IMR-90 (cell line): ENCODE data around the gene HFE. TPM values are rescaled to one million over a fixed set of nuclear protein-coding genes. Genes with fewer than 3 reads are reported as not detected.

Experiments
- ATAC-seq: fragments of 200-7000 bp; cut with Tn5 transposase; 2 replicates; pipeline ENCODE4 v1.9.1; 2020; ENCODE audit warnings: low read depth, mild to moderate bottlenecking, moderate library complexity
- BruUV-seq: library from RNA; stranded (reverse); fragments of 400-500 nt; replicated peaks from 2 replicates; lab custom pipeline; 2021; lab: Mats Ljungman, UMichigan
- CTCF ChIA-PET: fragments of 300-600 bp; formaldehyde crosslinking; extraction: SDS; loops from one replicate; lab custom pipeline; 2021; ENCODE audit warnings: antibody characterized with exemption; lab: Yijun Ruan, JAX
- POLR2A ChIA-PET: fragments of 300-600 bp; sonication (Branson Sonifier 250); formaldehyde crosslinking; loops from one replicate; lab custom pipeline; 2022; ENCODE audit warnings: antibody characterized with exemption; ENCODE audit not compliant: unreplicated experiment; lab: Charles Lee
- DNase-seq: peaks from one replicate; pipeline ENCODE4 v3.0.0; 2013
- H2AFZ ChIP-seq: replicated peaks from 2 replicates; pipeline ENCODE3; 2013; ENCODE audit warnings: low read length, mild to moderate bottlenecking; ENCODE audit not compliant: poor library complexity
- H2AK5ac ChIP-seq: 2 replicates; pipeline ENCODE4 v1.6.1; 2013; ENCODE audit warnings: low read depth, low read length, inconsistent platforms
- H2AK9ac ChIP-seq: replicated peaks from 2 replicates; pipeline ENCODE3; 2013; ENCODE audit warnings: mild to moderate bottlenecking, low read depth, low read length, moderate library complexity; ENCODE audit not compliant: poor library complexity
- H2BK120ac ChIP-seq: 2 replicates; pipeline ENCODE4 v1.6.1; 2013; ENCODE audit warnings: low read depth, low read length, inconsistent platforms
- H2BK15ac ChIP-seq: 3 replicates; pipeline ENCODE4 v1.6.1; 2013; ENCODE audit warnings: low read depth, low read length, inconsistent platforms
- H2BK20ac ChIP-seq: 2 replicates; pipeline ENCODE4 v1.6.1; 2013; ENCODE audit warnings: low read depth, mild to moderate bottlenecking, inconsistent platforms, low read length, moderate library complexity
- H2BK5ac ChIP-seq: 2 replicates; pipeline ENCODE4 v1.6.1; 2013; ENCODE audit warnings: mild to moderate bottlenecking, low read depth, low read length, inconsistent platforms; ENCODE audit not compliant: poor library complexity, severe bottlenecking
- H3K14ac ChIP-seq: replicated peaks from 2 replicates; pipeline ENCODE4 v1.6.1; 2013; ENCODE audit warnings: low read depth, low read length, inconsistent platforms
- H3K18ac ChIP-seq: 2 replicates; pipeline ENCODE4 v1.6.1; 2013; ENCODE audit warnings: low read depth, low read length, control low read depth
- H3K23ac ChIP-seq: 2 replicates; pipeline ENCODE4 v1.6.1; 2013; ENCODE audit warnings: low read depth, low read length, inconsistent platforms
- H3K27ac ChIP-seq: 2 replicates; pipeline ENCODE4 v1.5.1; 2013; ENCODE audit warnings: mild to moderate bottlenecking, control low read depth, low read length; ENCODE audit not compliant: insufficient read depth
- H3K27me3 ChIP-seq: 2 replicates; pipeline ENCODE4 v1.6.1; 2013; ENCODE audit warnings: low read length; ENCODE audit not compliant: control insufficient read depth, insufficient read depth
- H3K36me3 ChIP-seq: 2 replicates; pipeline ENCODE4 v1.6.1; 2013; ENCODE audit warnings: low read length, mixed read lengths; ENCODE audit not compliant: control insufficient read depth, insufficient read depth
- H3K4ac ChIP-seq: 2 replicates; pipeline ENCODE4 v1.6.1; 2013; ENCODE audit warnings: low read depth, low read length, inconsistent platforms
- H3K4me1 ChIP-seq: 2 replicates; pipeline ENCODE4 v1.6.1; 2013; ENCODE audit warnings: low read length, mixed read lengths; ENCODE audit not compliant: control insufficient read depth, insufficient read depth
- H3K4me2 ChIP-seq: 2 replicates; pipeline ENCODE4 v1.6.1; 2013; ENCODE audit warnings: low read depth, mild to moderate bottlenecking, control low read depth, low read length, moderate library complexity
- H3K4me3 ChIP-seq: 2 replicates; pipeline ENCODE4 v1.5.1; 2013; ENCODE audit warnings: low read depth, mild to moderate bottlenecking, control low read depth, low read length, moderate library complexity; ENCODE audit not compliant: insufficient read depth
- H3K56ac ChIP-seq: 2 replicates; pipeline ENCODE4 v1.6.1; 2013; ENCODE audit warnings: low read length, inconsistent platforms; ENCODE audit not compliant: insufficient read depth; ENCODE audit errors: extremely low read depth
- H3K79me1 ChIP-seq, 2 experiments: 2 replicates each; pipeline ENCODE4 v1.6.1; 2013; ENCODE audit warnings: low read length in 2 of 2, inconsistent platforms in 1 of 2, low read depth in 1 of 2
- H3K9ac ChIP-seq: 2 replicates; pipeline ENCODE4 v1.6.1; 2013; ENCODE audit warnings: low read depth, low read length, control low read depth
- H3K9me1 ChIP-seq: 2 replicates; pipeline ENCODE4 v1.6.1; 2013; ENCODE audit warnings: low read length, inconsistent platforms; ENCODE audit not compliant: insufficient read depth
- H3K9me3 ChIP-seq: 2 replicates; pipeline ENCODE4 v1.6.1; 2013; ENCODE audit warnings: low read length; ENCODE audit not compliant: control insufficient read depth, insufficient read depth
- H4K20me1 ChIP-seq: 2 replicates; pipeline ENCODE4 v1.6.1; 2013; ENCODE audit warnings: low read length, inconsistent platforms; ENCODE audit not compliant: insufficient read depth
- H4K5ac ChIP-seq: 2 replicates; pipeline ENCODE4 v1.6.1; 2013; ENCODE audit warnings: mild to moderate bottlenecking, low read depth, low read length, control low read depth
- H4K8ac ChIP-seq, 2 experiments: 2 replicates each; pipeline ENCODE4 v1.6.1; 2013; ENCODE audit warnings: low read depth in 2 of 2, low read length in 2 of 2, control low read depth in 1 of 2, inconsistent platforms in 1 of 2
- H4K91ac ChIP-seq: 2 replicates; pipeline ENCODE4 v1.6.1; 2013; ENCODE audit warnings: low read depth, low read length, inconsistent platforms; ENCODE audit not compliant: insufficient read depth
- BHLHE40 ChIP-seq: fragments of 150-350 bp; IDR thresholded peaks from 2 replicates; pipeline ENCODE4 v1.6.1; 2016; ENCODE audit warnings: mild to moderate bottlenecking, low read depth, low read length
- CEBPB ChIP-seq: IDR thresholded peaks from 2 replicates; pipeline ENCODE4 v1.6.1; 2012; ENCODE audit warnings: low read depth, low read length, improper control_type of control experiment
- CHD1 ChIP-seq: IDR thresholded peaks from 2 replicates; pipeline ENCODE4 v1.6.1; 2012; ENCODE audit warnings: low read depth, low read length, improper control_type of control experiment
- MXI1 ChIP-seq: IDR thresholded peaks from 2 replicates; pipeline ENCODE4 v1.6.1; 2012; ENCODE audit warnings: low read depth, mild to moderate bottlenecking, low read length, moderate library complexity, borderline replicate concordance
- WGBS, 2 experiments: methylation state at CpG; one replicate each; pipeline versions ENCODE4 v1.1.5 to v1.1.7; 2013; ENCODE audit warnings: missing lambda C conversion rate in 2 of 2; ENCODE audit not compliant: insufficient read length in 1 of 2; ENCODE audit errors: extremely low coverage in 2 of 2; 5-methylcytosine and 5-hydroxymethylcytosine counted together
- dilution Hi-C: fragments of 300-500 bp; cut with HindIII; formaldehyde crosslinking; loops from one replicate; pipeline ENCODE4 v1.14.3; 2018; ENCODE audit warnings: low sequenced_read_pairs; ENCODE audit not compliant: unreplicated experiment
- in situ Hi-C: fragments of 300-500 bp; cut with MboI; formaldehyde crosslinking; loops from 3 replicates; pipeline ENCODE4 v1.14.3; 2019; ENCODE audit warnings: low sequenced_read_pairs, inconsistent platforms, mixed read lengths
- intact Hi-C: fragments of 100-400 bp; cut with micrococcal nuclease; formaldehyde crosslinking; loops from 2 replicates; pipeline ENCODE4 v1.10.0; 2022
- polyA plus RNA-seq, 3 experiments: library from polyadenylated mRNA; depleted of rRNA; stranded (reverse); fragments of >200 nt; gene quantifications; 2 replicates each; pipeline ENCODE4 v1.2.3, GENCODE V29; 2012; ENCODE audit warnings: low replicate concordance in 1 of 3
- total RNA-seq: library from RNA; depleted of rRNA; stranded (reverse); fragments of >200 nt; gene quantifications from 2 replicates; pipeline ENCODE4 v1.2.3, GENCODE V29; 2012
- TF ChIP-seq, protein P1 (sequence below): conservative IDR thresholded peaks from 2 replicates; pipeline ENCODE4 v1.5.1; 2012; ENCODE audit warnings: mild to moderate bottlenecking, low read depth, low read length, improper control_type of control experiment

The HFE gene
- total and polyA plus RNA-seq, 2 of the 4 experiments (the other 2 are of a cell fraction): 14.9 to 15.7 TPM

GRCh38 chr6:26105109-26105730, 18.0 kb downstream of the HFE start (continued):
- no peak for TF ChIP-seq CHD1

DNA sequence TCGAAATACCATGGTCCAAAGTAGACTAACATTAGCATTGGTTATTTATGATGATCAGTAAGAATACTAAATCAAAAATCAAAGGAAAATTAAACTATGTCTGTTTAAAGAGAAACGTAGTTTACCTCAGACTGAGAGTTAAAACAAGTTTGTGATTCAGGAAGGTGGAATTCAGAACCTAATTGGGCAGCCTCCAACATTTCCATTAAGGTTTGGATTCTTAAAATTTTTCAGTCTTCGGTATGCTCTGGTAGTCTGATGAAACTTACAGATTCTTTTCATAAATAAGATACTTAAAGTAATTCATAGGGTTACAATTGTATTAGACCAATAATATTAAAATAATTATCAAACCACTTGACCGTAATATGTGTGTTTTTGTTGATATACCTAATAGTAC, 18.6 kb downstream of the HFE start:
- no peak overlapping the region for H3K4me2 ChIP-seq
- peak overlapping the region; percentile 98 for H2BK120ac ChIP-seq
- H3K9ac ChIP-seq: no peak overlapping the region
- peaks cover 2% of the 10 kb centered on the region; the same call in 1 of the 2 replicates for H3K9me3 ChIP-seq
- H3K36me3 ChIP-seq: no peaks in the 10 kb centered on the region
- H3K14ac ChIP-seq: no peak overlapping the region
- peak overlapping the region; percentile 95 for H2BK5ac ChIP-seq
- ChIA-PET CTCF (no interaction called here), POLR2A (interaction anchor here (0.7 kb wide), 1 partner anchor 18 kb away, joined by 3 read pairs; a partner anchor contains a TSS)
- peak overlapping the region; percentile 96 for H4K91ac ChIP-seq
- no peak overlapping the region for H3K4me3 ChIP-seq
- no peaks in the 10 kb centered on the region for H3K27me3 ChIP-seq
- peak overlapping the region; percentile 94; the same call in 1 of the 2 replicates for H3K4ac ChIP-seq
- peaks cover 3% of the 10 kb centered on the region for H3K9me1 ChIP-seq
- H4K20me1 ChIP-seq: no peaks in the 10 kb centered on the region
- peak overlapping the region; percentile 60; the same call in 1 of the 2 replicates for H3K23ac ChIP-seq
- DNase-seq: peak; percentile 77
- peak overlapping the region; percentile 36 to 88; a peak in 2 of 4 replicates for H4K8ac ChIP-seq
- no peak overlapping the region for H3K18ac ChIP-seq
- H3K27ac ChIP-seq: peak overlapping the region; percentile 46; the same call in 1 of the 2 replicates
- no peak overlapping the region for H2AK9ac ChIP-seq
- H2BK20ac ChIP-seq: peak overlapping the region; percentile 97; the same call in 1 of the 2 replicates
- BruUV-seq: no TSS peak
- H3K79me1 ChIP-seq: no peaks in the 10 kb centered on the region
- TF ChIP-seq, protein P1, sequence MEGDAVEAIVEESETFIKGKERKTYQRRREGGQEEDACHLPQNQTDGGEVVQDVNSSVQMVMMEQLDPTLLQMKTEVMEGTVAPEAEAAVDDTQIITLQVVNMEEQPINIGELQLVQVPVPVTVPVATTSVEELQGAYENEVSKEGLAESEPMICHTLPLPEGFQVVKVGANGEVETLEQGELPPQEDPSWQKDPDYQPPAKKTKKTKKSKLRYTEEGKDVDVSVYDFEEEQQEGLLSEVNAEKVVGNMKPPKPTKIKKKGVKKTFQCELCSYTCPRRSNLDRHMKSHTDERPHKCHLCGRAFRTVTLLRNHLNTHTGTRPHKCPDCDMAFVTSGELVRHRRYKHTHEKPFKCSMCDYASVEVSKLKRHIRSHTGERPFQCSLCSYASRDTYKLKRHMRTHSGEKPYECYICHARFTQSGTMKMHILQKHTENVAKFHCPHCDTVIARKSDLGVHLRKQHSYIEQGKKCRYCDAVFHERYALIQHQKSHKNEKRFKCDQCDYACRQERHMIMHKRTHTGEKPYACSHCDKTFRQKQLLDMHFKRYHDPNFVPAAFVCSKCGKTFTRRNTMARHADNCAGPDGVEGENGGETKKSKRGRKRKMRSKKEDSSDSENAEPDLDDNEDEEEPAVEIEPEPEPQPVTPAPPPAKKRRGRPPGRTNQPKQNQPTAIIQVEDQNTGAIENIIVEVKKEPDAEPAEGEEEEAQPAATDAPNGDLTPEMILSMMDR: no peak
- TF ChIP-seq MXI1: no peak
- TF ChIP-seq BHLHE40: no peak
- TF ChIP-seq CEBPB: 0 out of 2 replicates have a peak, but pooled peaks have one; percentile 14
- dilution Hi-C loops (no loop called here), intact Hi-C loops (no loop called here), in situ Hi-C loops (no loop called here)
- H2AK5ac ChIP-seq: no peak overlapping the region
- no peak overlapping the region; the same call in 1 of the 2 replicates for H3K56ac ChIP-seq
- no peak overlapping the region for H2BK15ac ChIP-seq
- no peak overlapping the region for H4K5ac ChIP-seq
- no CpG with 5 or more reads among the region's 4 CpGs for WGBS, 2 experiments
- ATAC-seq: no peak; the same call in 1 of the 2 replicates
- H3K4me1 ChIP-seq: peaks cover 5% of the 10 kb centered on the region; the same call in 1 of the 2 replicates
- no peak overlapping the region for H2AFZ ChIP-seq
